ENCODE measurements around the gene SLC25A12.
"Not testable (repeated sequence)": the region's sequence is repeated elsewhere in the genome, so short reads cannot be mapped to it uniquely, and the experiment has no call there.

The SLC25A12 gene

GRCh38 chr2:171789956-171790355 lies 104.1 kb downstream of the SLC25A12 start:
- no peak for ATAC-seq
- DNase-seq = no peak

DNA sequence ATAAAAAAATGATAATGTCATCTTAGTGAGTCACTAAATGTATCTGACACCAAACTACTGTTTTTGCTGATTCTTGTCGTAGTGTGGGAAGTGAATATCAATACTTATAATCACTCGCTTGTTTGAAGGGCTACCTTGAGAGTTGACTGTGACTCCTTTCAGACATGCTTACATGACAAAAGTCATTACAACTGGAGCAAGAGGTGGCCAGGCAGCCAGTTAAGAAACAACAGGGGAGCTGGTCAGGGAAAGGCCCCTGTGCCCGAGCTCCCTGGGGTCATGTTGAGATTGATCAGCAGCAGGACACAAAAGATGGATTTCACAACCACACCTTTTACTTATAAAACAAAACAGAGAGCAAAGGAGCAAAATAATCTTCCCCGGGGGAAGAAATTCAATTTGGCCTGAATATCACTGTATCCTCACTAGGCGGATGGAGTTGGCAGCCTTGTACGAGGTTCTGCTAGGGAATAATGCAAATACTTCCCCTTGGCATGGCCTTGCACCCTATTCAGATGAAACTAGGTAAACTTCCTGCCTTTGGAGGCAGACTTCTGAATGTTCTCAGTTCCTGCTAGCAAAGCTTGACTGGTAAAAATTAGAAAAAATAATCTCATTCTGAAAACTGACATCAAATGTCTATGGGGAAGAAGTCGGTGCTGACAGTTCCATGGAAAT lies 105.6 kb downstream of the SLC25A12 start:
- ATAC-seq (no peak), DNase-seq (no peak)

DNA sequence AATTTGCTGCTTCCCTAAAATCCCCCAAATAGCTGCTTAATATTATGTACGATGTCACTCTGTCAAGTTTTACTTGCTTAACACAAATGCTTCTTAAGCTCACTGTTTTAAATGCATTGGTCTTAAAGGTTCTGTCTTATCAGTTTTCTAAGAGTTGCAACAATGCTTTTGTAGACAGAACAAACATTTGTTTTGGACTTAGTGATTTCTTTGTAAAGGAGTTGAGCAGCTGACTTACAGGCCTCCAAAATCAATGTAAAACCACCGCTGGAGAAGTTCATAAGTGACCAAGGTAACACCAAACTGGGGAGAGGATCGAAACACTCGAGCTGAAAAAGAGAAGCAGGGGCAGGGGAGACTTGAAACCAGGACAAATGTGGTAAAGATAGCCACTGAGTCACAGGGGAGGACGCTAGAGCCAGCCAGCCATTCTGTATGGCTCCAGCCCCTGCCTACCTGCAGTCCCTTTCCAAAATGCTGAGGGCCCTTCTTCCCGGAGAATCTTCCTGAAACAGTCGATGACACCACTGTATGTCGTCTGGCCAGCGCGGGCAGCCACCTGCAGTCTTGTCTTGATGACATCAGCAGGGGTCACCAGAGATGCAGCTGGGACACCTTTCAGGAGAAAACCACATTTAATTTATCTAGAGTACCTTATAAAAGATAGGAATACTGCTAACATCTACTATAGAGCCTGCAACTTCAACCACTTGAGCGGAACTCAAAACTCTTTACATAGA lies 106.5 kb downstream of the SLC25A12 start:
- no peak for ATAC-seq
- DNase-seq = no peak

DNA sequence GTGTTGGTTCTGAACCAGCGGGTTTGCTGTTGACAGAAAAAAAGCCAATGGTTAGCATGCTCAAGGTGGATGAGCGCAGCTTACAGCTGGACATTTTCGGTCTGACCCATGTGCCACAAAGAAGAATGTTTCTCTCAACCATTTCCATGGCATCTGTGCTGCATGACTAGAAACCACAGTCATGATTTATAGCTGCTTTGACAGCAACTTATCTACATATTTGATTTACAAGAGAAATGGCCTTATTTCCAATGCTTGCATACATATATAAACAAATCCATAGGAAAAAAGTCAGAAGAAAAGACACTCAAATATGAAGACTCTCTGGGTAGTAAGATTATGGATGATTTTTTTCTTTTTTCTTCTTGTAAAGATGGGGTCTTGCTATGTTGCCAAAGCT lies 108.6 kb downstream of the SLC25A12 start:
- DNase-seq = no peak
- ATAC-seq = no peak

- ATAC-seq (no peak), DNase-seq (no peak)
Observed at GRCh38 chr2:171778515-171778914, 115.5 kb downstream of the SLC25A12 start.

DNA sequence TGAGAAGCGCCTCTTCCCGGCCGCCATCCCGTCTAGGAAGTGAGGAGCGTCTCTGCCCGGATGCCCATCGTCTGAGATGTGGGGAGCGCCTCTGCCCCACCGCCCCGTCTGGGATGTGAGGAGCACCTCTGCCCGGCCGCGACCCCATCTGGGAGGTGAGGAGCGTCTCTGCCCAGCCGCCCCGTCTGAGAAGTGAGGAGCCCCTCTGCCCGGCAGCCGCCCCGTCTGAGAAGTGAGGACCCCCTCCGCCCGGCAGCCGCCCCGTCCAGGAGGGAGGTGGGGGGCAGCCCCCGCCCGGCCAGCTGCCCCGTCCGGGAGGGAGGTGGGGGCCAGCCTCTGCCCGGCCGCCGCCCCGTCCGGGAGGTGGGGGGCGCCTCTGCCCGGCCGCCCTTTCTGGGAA lies 119.5 kb downstream of the SLC25A12 start:
- ATAC-seq, DNase-seq: not testable (repeated sequence)

DNA sequence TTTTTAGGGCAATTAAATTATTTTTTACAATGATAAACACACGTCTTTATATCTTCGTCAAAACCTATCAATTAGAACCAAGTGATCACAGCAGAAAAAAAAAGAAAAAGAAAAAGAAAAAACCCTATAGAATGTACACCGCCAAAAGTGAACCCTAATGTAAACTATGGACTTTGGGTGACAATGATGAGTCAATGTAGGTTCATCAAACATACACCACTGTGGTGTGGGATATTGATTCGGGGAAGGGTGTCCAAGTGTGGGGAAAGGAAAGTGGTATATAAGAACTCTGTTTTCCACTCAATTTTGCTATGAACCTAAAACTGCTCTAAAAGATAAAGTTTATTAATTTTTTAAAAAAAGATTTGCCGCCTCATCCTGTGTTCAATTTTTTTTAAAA lies 121.7 kb downstream of the SLC25A12 start:
- no peak for DNase-seq
- no peak for ATAC-seq

GRCh38 chr2:171771463-171771862 lies 122.6 kb downstream of the SLC25A12 start:
- DNase-seq (no peak), ATAC-seq (no peak)

GRCh38 chr2:171763602-171764001 lies 130.4 kb downstream of the SLC25A12 start:
- DNase-seq (no peak), ATAC-seq (no peak)

DNA sequence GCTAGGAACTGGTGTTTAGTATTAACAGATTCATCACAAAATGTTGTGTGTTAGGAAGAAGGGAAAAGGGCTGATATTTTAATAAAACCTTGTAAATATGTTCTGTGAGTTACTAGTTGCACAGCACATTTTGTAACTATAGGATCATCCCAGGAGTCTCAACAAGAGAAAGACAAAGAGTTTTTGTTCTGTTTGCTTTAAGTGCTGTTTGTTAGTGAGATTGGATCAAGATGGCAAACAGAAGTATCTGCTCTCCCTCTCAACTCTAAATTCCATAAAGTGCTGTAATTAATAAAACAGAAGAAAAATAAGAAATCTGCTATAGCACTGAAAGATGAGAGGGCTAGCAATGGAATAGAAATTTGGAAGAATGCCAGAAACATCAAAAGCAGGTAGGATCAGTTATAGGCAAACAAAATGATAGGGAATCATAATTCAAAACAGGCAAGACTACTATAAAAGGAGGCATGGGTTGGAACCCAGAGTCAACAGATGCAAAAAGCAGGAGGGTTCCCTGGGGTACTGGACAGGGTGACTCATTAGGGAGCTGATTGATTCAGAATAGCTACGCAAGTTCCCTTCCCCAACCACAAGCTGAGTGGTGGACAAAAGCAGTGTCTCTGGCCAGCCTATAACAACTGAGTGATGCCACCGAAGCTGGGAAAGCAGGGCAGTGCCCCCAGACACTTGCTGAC lies 131.0 kb downstream of the SLC25A12 start:
- ATAC-seq = no peak
- DNase-seq = no peak

DNA sequence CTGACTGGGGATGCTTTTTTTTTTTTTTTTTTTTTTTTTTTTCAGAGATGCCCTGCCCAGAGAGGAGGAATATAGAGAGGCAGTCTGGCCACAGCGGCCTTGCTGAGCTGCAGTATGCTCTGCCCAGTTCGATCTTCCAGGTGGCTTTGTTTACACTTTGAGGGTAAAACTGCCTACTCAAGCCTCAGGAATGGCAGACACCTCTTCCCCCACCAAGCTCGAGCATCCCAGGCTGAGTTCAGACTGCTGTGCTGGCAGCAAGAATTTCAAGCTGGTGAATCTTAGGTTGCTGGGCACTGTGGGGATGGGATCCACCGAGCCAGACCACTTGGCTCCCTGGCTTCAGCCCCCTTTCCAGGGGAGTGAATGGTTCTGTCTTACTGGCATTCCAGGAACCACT lies 132.9 kb downstream of the SLC25A12 start:
- not testable (repeated sequence) for ATAC-seq, DNase-seq

DNA sequence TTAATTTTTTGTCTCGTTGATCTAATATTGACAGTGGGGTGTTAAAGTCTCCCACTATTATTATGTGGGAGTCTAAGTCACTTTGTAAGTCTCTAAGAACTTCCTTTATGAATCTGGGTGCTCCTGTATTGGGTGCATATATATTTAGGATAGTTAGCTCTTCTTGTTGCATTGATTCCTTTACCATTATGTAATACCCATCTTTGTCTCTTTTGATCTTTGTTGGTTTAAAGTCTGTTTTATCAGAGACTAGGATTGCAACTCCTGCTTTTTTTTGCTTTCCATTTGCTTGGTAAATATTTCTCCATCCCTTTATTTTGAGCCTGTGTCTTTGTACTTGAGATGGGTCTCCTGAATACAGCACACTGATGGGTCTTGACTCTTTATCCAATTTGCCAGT lies 135.3 kb downstream of the SLC25A12 start:
- not testable (repeated sequence) for DNase-seq, ATAC-seq

- ATAC-seq = no peak
Observed at GRCh38 chr2:171754254-171754939, 139.6 kb downstream of the SLC25A12 start.

GRCh38 chr2:171747371-171747770 lies 146.7 kb downstream of the SLC25A12 start:
- DNase-seq (no peak), ATAC-seq (no peak)

More at GRCh38 chr2:171754254-171754939, 139.6 kb downstream of the SLC25A12 start:
- no peak for DNase-seq

DNA sequence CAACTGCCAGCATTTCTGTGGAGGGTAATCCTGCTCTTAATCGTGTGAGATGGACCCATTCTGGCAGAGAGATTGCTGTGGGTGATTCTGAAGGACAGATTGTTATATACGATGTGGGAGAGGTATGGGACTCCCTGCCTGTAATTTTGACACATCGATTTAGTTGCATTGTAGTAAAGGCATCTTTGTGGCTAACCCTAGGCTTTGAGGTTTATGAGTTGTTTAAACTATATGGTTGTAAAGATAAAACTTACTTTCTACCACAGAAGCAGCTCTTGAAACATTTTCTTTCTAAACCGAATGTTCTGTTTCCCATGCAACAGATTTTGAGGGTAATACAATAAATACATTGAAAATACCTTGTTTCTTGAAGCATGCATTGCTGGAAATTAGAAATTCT lies 148.2 kb downstream of the SLC25A12 start:
- ATAC-seq (no peak), DNase-seq (no peak)

GRCh38 chr2:171745141-171745540 lies 148.9 kb downstream of the SLC25A12 start:
- DNase-seq = no peak
- no peak for ATAC-seq

GRCh38 chr2:171742760-171743159 lies 151.3 kb downstream of the SLC25A12 start:
- no peak for ATAC-seq
- DNase-seq = no peak

GRCh38 chr2:171741189-171741588 lies 152.9 kb downstream of the SLC25A12 start:
- no peak for DNase-seq

GRCh38 chr2:171735991-171736710 lies 157.9 kb downstream of the SLC25A12 start:
- DNase-seq (no peak), ATAC-seq (no peak)

More at GRCh38 chr2:171741189-171741588, 152.9 kb downstream of the SLC25A12 start:
- ATAC-seq = no peak

Data from stimulated activated naive CD8-positive, alpha-beta T cell treated with anti-CD3 and anti-CD28 coated beads, Interleukin-15, Interleukin-2, amounts not matched to agents 100 U/mL and 50 U/mL, for 24 hours (primary cell).